ENCODE measurements around the gene LAMTOR5.
"Not testable (repeated sequence)": the region's sequence is repeated elsewhere in the genome, so short reads cannot be mapped to it uniquely, and the experiment has no call there.

LAMTOR5 gene

GRCh38 chr1:110438893-110439292, 31.4 kb upstream of the LAMTOR5 start:
- Mint-ChIP-seq H3K4me1 (ENCODE audit: low read depth in 2 of 2) (no peaks in the 10 kb centered on the region), H3K27me3 (peaks cover 16 to 62% of the 10 kb centered on the region in 2 donors), H3K27ac (no peak overlapping the region), H3K9me3 (no peaks in the 10 kb centered on the region), H3K36me3 (ENCODE audit: insufficient read depth) (no peaks in the 10 kb centered on the region), H3K4me3 (no peak overlapping the region)
- no peak for DNase-seq
- ATAC-seq (replicated peaks), result no peak

DNA sequence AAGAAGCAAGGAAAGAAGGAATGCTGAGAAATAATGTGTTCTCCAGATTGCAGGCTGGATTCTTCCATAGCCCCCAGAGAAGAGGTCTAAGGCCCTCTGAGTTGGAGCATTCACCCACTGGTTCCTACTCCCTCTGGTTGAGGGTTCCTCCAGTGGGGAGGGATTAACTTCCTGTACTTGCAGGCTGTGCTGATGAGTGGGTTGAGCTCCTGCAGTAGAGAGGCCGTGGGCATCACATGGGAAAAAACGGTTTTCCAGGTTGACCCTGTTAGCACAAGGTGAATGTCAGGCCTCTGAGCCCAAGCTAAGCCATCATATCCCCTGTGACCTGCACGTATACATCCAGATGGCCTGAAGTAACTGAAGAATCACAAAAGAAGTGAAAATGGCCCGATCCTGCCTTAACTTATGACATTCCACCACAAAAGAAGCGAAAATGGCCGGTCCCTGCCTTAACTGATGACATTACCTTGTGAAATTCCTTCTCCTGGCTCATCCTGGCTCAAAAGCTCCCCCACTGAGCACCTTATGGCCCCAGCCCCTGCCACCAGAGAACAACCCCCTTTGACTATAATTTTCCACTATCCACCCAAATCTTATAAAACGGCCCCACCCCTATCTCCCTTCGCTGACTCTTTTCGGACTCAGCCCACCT, 30.3 kb upstream of the LAMTOR5 start:
- H3K4me1 Mint-ChIP-seq (ENCODE audit: low read depth in 2 of 2); H3K9me3 Mint-ChIP-seq; H3K36me3 Mint-ChIP-seq (ENCODE audit: insufficient read depth); H3K27ac Mint-ChIP-seq; H3K4me3 Mint-ChIP-seq; DNase-seq; ATAC-seq (replicated peaks): not testable (repeated sequence)
- peaks cover 24 to 72% of the 10 kb centered on the region in 2 donors for H3K27me3 Mint-ChIP-seq

DNA sequence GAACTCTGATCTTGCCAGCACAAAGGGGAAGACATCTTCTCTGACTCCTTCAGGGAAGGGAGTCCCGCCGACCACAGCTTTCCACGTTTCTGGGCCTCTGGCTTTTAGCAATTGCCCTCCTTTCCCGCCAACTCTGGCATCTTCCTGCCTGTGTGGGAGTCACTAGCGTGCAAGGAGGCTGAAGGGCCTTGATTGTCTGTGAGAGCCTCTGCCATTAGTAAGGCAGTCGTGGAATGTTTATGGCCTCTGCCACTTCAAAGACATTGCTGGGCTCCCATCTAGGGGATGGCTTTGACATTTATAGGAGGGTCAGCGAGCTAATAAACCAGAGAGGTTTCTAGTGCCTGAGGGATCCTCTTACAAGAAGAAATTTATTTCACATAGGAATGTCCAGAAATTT, 29.1 kb upstream of the LAMTOR5 start:
- peaks cover 0 to 2% of the 10 kb centered on the region in 2 donors for H3K4me1 Mint-ChIP-seq (ENCODE audit: low read depth in 2 of 2)
- no peak for ATAC-seq (replicated peaks)
- H3K36me3 Mint-ChIP-seq (ENCODE audit: insufficient read depth), result no peaks in the 10 kb centered on the region
- no peak overlapping the region for H3K4me3 Mint-ChIP-seq
- no peak for DNase-seq
- peaks cover 32 to 71% of the 10 kb centered on the region in 2 donors for H3K27me3 Mint-ChIP-seq
- no peak overlapping the region for H3K27ac Mint-ChIP-seq
- H3K9me3 Mint-ChIP-seq, result no peaks in the 10 kb centered on the region

DNA sequence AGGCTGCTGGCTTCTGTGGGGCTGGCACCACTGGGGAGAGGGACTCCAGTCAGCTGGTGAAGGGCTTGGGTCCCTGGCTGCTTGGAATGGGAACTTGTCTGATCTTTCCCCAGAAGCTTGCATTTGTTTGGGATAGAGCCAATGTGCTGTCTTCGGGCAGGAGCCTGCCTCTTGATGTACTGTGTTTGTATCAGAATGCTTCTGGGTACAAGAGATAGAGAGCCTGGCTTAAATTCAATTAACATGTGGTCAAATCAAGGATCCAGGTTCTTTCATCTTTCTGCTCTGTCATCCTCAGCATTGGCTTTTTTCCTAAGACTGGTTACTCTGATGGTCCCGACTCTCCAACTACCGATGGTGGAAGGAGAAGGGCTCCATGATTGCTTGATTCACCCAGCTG, 27.5 kb upstream of the LAMTOR5 start:
- H3K36me3 Mint-ChIP-seq (ENCODE audit: insufficient read depth), result no peaks in the 10 kb centered on the region

GRCh38 chr1:110433803-110434202, 26.3 kb upstream of the LAMTOR5 start:
- H3K27me3 Mint-ChIP-seq, result peaks cover 40 to 64% of the 10 kb centered on the region in 2 donors
- no peak overlapping the region for H3K27ac Mint-ChIP-seq
- ATAC-seq (replicated peaks), result no peak
- no peak for DNase-seq
- no peaks in the 10 kb centered on the region for H3K9me3 Mint-ChIP-seq
- H3K4me3 Mint-ChIP-seq, result no peak overlapping the region
- H3K4me1 Mint-ChIP-seq (ENCODE audit: low read depth in 2 of 2), result peaks cover 0 to 3% of the 10 kb centered on the region in 2 donors
- no peaks in the 10 kb centered on the region for H3K36me3 Mint-ChIP-seq (ENCODE audit: insufficient read depth)

More for the DNA sequence above, 27.5 kb upstream of the LAMTOR5 start:
- peaks cover 0 to 3% of the 10 kb centered on the region in 2 donors for H3K4me1 Mint-ChIP-seq (ENCODE audit: low read depth in 2 of 2)
- ATAC-seq (replicated peaks) (no peak), DNase-seq (no peak)
- H3K27me3 Mint-ChIP-seq, result peaks cover 42 to 72% of the 10 kb centered on the region in 2 donors
- no peak overlapping the region for H3K4me3 Mint-ChIP-seq
- no peak overlapping the region for H3K27ac Mint-ChIP-seq
- no peaks in the 10 kb centered on the region for H3K9me3 Mint-ChIP-seq

GRCh38 chr1:110433213-110433612, 25.7 kb upstream of the LAMTOR5 start:
- DNase-seq (no peak), ATAC-seq (replicated peaks) (no peak)
- Mint-ChIP-seq H3K4me3 (no peak overlapping the region), H3K36me3 (ENCODE audit: insufficient read depth) (no peaks in the 10 kb centered on the region), H3K4me1 (ENCODE audit: low read depth in 2 of 2) (peaks cover 0 to 3% of the 10 kb centered on the region in 2 donors), H3K9me3 (no peaks in the 10 kb centered on the region), H3K27me3 (peaks cover 40 to 58% of the 10 kb centered on the region in 2 donors), H3K27ac (no peak overlapping the region)

- H3K4me1 Mint-ChIP-seq (ENCODE audit: low read depth in 2 of 2), result peaks cover 0 to 3% of the 10 kb centered on the region in 2 donors
- no peaks in the 10 kb centered on the region for H3K9me3 Mint-ChIP-seq
- DNase-seq, result no peak
- no peak overlapping the region for H3K4me3 Mint-ChIP-seq
- no peak for ATAC-seq (replicated peaks)
- no peaks in the 10 kb centered on the region for H3K36me3 Mint-ChIP-seq (ENCODE audit: insufficient read depth)
- H3K27ac Mint-ChIP-seq, result no peak overlapping the region
- H3K27me3 Mint-ChIP-seq, result peaks cover 40 to 48% of the 10 kb centered on the region in 2 donors
Observed at GRCh38 chr1:110430901-110431300, 23.4 kb upstream of the LAMTOR5 start.

- Mint-ChIP-seq H3K27ac (no peak overlapping the region), H3K9me3 (no peaks in the 10 kb centered on the region), H3K4me1 (ENCODE audit: low read depth in 2 of 2) (peaks cover 0 to 3% of the 10 kb centered on the region in 2 donors), H3K36me3 (ENCODE audit: insufficient read depth) (no peaks in the 10 kb centered on the region), H3K4me3 (no peak overlapping the region), H3K27me3 (peaks cover 41 to 53% of the 10 kb centered on the region in 2 donors)
- ATAC-seq (replicated peaks), result no peak
- no peak for DNase-seq
Observed at GRCh38 chr1:110430366-110430765, 22.9 kb upstream of the LAMTOR5 start.

- Mint-ChIP-seq H3K27ac (no peak overlapping the region), H3K27me3 (peaks cover 44 to 61% of the 10 kb centered on the region in 2 donors), H3K9me3 (no peaks in the 10 kb centered on the region), H3K4me3 (no peak overlapping the region), H3K4me1 (ENCODE audit: low read depth in 2 of 2) (peaks cover 0 to 3% of the 10 kb centered on the region in 2 donors), H3K36me3 (ENCODE audit: insufficient read depth) (no peaks in the 10 kb centered on the region)
- ATAC-seq (replicated peaks) (no peak), DNase-seq (no peak)
Observed at GRCh38 chr1:110428946-110429345, 21.5 kb upstream of the LAMTOR5 start.

GRCh38 chr1:110426854-110427253, 19.4 kb upstream of the LAMTOR5 start:
- DNase-seq (no peak), ATAC-seq (replicated peaks) (no peak)
- H3K27me3 Mint-ChIP-seq, result peaks cover 36 to 48% of the 10 kb centered on the region in 2 donors
- no peaks in the 10 kb centered on the region for H3K36me3 Mint-ChIP-seq (ENCODE audit: insufficient read depth)
- no peaks in the 10 kb centered on the region for H3K9me3 Mint-ChIP-seq
- H3K4me1 Mint-ChIP-seq (ENCODE audit: low read depth in 2 of 2), result peaks cover 0 to 1% of the 10 kb centered on the region in 2 donors
- no peak overlapping the region for H3K4me3 Mint-ChIP-seq
- no peak overlapping the region for H3K27ac Mint-ChIP-seq

DNA sequence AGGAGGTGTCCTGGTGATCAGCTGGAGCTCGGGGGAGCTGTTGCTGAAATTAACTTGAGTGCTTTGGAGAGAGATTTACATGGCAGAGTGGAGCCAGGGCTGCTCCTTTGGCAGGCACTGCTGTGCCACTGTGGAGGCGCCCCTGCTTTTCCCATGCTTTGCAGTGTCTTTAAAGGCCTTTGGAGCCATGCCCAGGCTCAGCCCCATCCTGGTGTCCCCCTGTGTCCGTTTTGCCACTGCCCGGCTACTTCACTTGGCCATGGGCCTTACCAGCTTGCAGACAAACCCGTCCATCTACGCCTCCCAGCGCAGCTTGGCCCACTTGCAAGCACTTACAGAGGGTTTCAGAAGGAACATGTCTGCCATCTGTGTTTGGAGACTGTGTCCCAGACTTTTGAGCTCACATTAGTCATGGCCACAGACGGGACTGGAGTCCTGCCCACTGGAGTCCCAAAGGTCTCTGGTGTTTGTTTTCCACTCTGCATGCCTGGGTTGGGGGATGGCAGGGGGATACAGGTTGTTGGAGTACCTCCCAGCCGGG, 18.2 kb upstream of the LAMTOR5 start:
- Mint-ChIP-seq H3K4me3 (no peak overlapping the region), H3K36me3 (ENCODE audit: insufficient read depth) (no peaks in the 10 kb centered on the region), H3K4me1 (ENCODE audit: low read depth in 2 of 2) (no peaks in the 10 kb centered on the region), H3K27me3 (peaks cover 24 to 37% of the 10 kb centered on the region in 2 donors), H3K9me3 (no peaks in the 10 kb centered on the region), H3K27ac (no peak overlapping the region)
- no peak for DNase-seq
- ATAC-seq (replicated peaks), result no peak

DNA sequence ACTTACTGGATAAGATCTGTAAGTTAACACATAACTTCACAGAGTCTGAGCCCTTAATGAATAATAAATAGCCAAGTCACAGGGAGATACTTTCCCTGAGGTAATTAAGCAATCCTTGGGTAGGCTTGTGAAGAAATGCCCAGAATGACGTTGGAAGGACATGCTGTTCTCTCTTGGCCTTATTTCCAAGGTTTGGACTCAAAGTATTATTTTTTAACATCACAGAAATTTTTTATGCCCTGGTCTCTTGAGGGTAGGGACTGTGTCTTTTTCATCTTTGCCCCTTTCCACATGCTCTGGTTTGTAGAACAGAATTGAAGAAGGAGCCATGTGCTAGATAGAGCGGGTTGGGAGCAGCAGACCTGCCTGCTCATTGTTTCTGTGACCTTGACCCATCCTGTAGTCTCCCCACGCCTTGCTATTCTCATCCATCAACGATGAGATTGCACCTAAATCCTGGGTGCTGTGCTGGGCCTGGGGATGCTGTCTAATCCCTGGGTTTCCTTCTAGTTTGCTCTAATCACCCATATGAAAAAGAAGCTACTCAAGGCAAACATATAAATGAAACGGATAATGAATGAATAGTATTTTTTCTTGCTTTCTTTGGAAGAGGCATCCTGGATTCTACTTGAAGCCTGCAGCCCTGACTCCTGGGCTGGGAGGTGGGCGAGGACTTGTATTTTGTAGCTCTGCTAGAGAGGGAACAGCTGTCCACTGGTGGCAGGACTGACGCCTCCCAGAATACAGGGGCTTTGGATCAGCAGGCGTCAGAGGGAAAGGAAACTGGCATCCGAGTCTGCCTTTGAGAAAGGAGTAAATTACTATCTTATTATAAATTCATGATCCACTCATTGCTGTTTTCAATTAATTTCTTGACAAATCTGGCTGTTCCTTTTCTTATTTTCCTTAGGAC, 17.5 kb upstream of the LAMTOR5 start:
- Mint-ChIP-seq H3K9me3 (no peaks in the 10 kb centered on the region), H3K27ac (no peak overlapping the region), H3K36me3 (ENCODE audit: insufficient read depth) (no peaks in the 10 kb centered on the region), H3K27me3 (peaks cover 17 to 36% of the 10 kb centered on the region in 2 donors), H3K4me3 (no peak overlapping the region), H3K4me1 (ENCODE audit: low read depth in 2 of 2) (no peaks in the 10 kb centered on the region)
- ATAC-seq (replicated peaks), result no peak
- DNase-seq, result no peak

- H3K4me3 Mint-ChIP-seq, result no peak overlapping the region
- H3K4me1 Mint-ChIP-seq (ENCODE audit: low read depth in 2 of 2), result no peaks in the 10 kb centered on the region
- H3K36me3 Mint-ChIP-seq (ENCODE audit: insufficient read depth), result no peaks in the 10 kb centered on the region
- DNase-seq (no peak), ATAC-seq (replicated peaks) (no peak)
- H3K27ac Mint-ChIP-seq, result no peak overlapping the region
- H3K27me3 Mint-ChIP-seq, result peaks cover 15 to 36% of the 10 kb centered on the region in 2 donors
- no peaks in the 10 kb centered on the region for H3K9me3 Mint-ChIP-seq
Observed at GRCh38 chr1:110420874-110421793, 13.6 kb upstream of the LAMTOR5 start.
